H1 (cell line): ENCODE data around the gene ZNF747.

Experiments
- ATF3 ChIP-seq: IDR thresholded peaks from 2 replicates; pipeline ENCODE4 v1.6.1; 2011; ENCODE audit warnings: low read depth, mild to moderate bottlenecking, low read length; ENCODE audit not compliant: insufficient read depth
- CTCF ChIP-seq, 3 experiments: IDR thresholded peaks; 1 replicate in 2 of 3; 2 replicates in 1 of 3; pipeline versions ENCODE4 v1.5.1 to v1.6.1; 2011; ENCODE audit warnings: low read length in 3 of 3, mild to moderate bottlenecking in 3 of 3, inconsistent platforms in 2 of 3, low read depth in 1 of 3, moderate library complexity in 1 of 3; ENCODE audit not compliant: insufficient read depth in 1 of 3; ENCODE audit errors: control extremely low read depth in 1 of 3
- GABPA ChIP-seq: IDR thresholded peaks from 2 replicates; pipeline ENCODE4 v1.6.1; 2011; ENCODE audit warnings: mild to moderate bottlenecking, low read length, moderate library complexity, borderline replicate concordance; ENCODE audit not compliant: insufficient read depth
- JUND ChIP-seq: IDR thresholded peaks from 2 replicates; pipeline ENCODE4 v1.6.1; 2011; ENCODE audit warnings: mild to moderate bottlenecking, improper control_type of control experiment, low read length
- KDM1A ChIP-seq: fragments of 200-600, 300-600 bp; sonication (generic); IDR thresholded peaks from 2 replicates; pipeline ENCODE4 v1.7.1; 2016; ENCODE audit warnings: mild to moderate bottlenecking, low read length, borderline replicate concordance
- PHF8 ChIP-seq: fragments of 200-600 bp; sonication (generic); conservative IDR thresholded peaks from 2 replicates; pipeline ENCODE4 v1.7.1; 2012; ENCODE audit warnings: low read depth, mild to moderate bottlenecking, inconsistent platforms, low read length, moderate library complexity
- SIN3A ChIP-seq, 2 experiments: IDR thresholded peaks in 1 of 2; conservative IDR thresholded peaks in 1 of 2; 2 replicates each; pipeline ENCODE4 v1.6.1; 2011 to 2012; ENCODE audit warnings: low read length in 2 of 2, improper control_type of control experiment in 1 of 2, low read depth in 1 of 2, mild to moderate bottlenecking in 1 of 2
- SP1 ChIP-seq: IDR thresholded peaks from 2 replicates; pipeline ENCODE4 v1.6.1; 2011; ENCODE audit warnings: low read depth, low read length
- TAF1 ChIP-seq: IDR thresholded peaks from 2 replicates; pipeline ENCODE4 v1.6.1; 2011; ENCODE audit warnings: mild to moderate bottlenecking, low read depth, low read length
- TBP ChIP-seq: IDR thresholded peaks from 2 replicates; pipeline ENCODE4 v1.6.1; 2011; ENCODE audit warnings: low read depth, low read length, improper control_type of control experiment
- ZNF274 ChIP-seq: IDR thresholded peaks from 2 replicates; pipeline ENCODE4 v1.7.0; 2012; ENCODE audit warnings: low read length, borderline replicate concordance; ENCODE audit errors: extremely low read depth

GRCh38 chr16:30488764-30489605 lies 45.7 kb downstream of the ZNF747 start:
- no peak for TF ChIP-seq PHF8
- no peak for TF ChIP-seq ZNF274
- TF ChIP-seq CTCF (IDR thresholded peaks at IDR 0.05; ENCODE audit: control extremely low read depth in 1 of 3, insufficient read depth in 1 of 3, low read depth in 1 of 3, low read length in 3 of 3), result no peak
- no peak for TF ChIP-seq SP1
- no peak for TF ChIP-seq TAF1
- TF ChIP-seq JUND, result no peak
- no peak for TF ChIP-seq TBP
- TF ChIP-seq KDM1A, result no peak
- no peak for TF ChIP-seq ATF3
- no peak for TF ChIP-seq GABPA
- TF ChIP-seq SIN3A (conservative IDR thresholded peaks at IDR 0.05 in 1 of 2, IDR thresholded peaks at IDR 0.05 in 1 of 2; ENCODE audit: low read depth in 1 of 2, low read length in 2 of 2), result no peak
